Mesenchymal stem cell (in vitro differentiated cells and primary cell): Measurements from ENCODE around the gene COG4.

Experiments used
- DNase-seq: peaks from one replicate; pipeline ENCODE4 v3.0.0-alpha.2; 2013
- H2AFZ ChIP-seq: one replicate; pipeline ENCODE4 v1.6.1; 2013; ENCODE audit warnings: low read depth, mild to moderate bottlenecking, control low read depth, inconsistent platforms, low read length, moderate library complexity
- H2AK5ac ChIP-seq: 2 replicates; pipeline ENCODE4 v1.6.1; 2013; ENCODE audit warnings: low read length, moderate library complexity, mild to moderate bottlenecking, inconsistent platforms; ENCODE audit not compliant: severe bottlenecking
- H2BK120ac ChIP-seq: one replicate; pipeline ENCODE4 v1.6.1; 2013; ENCODE audit warnings: low read depth, mild to moderate bottlenecking, inconsistent platforms, low read length, moderate library complexity
- H2BK12ac ChIP-seq, 2 experiments: one replicate each; pipeline ENCODE4 v1.6.1; 2013; ENCODE audit warnings: inconsistent platforms in 2 of 2, low read length in 2 of 2, mild to moderate bottlenecking in 2 of 2, moderate library complexity in 2 of 2, control low read depth in 1 of 2
- H2BK15ac ChIP-seq: one replicate; pipeline ENCODE4 v1.6.1; 2013; ENCODE audit warnings: mild to moderate bottlenecking, low read depth, inconsistent platforms; ENCODE audit not compliant: poor library complexity, severe bottlenecking
- H2BK5ac ChIP-seq: 2 replicates; pipeline ENCODE4 v1.6.1; 2013; ENCODE audit warnings: low read depth, mild to moderate bottlenecking, low read length, control low read depth, inconsistent platforms; ENCODE audit not compliant: poor library complexity, severe bottlenecking
- H3K14ac ChIP-seq, 2 experiments: one replicate each; pipeline ENCODE4 v1.6.1; 2013; ENCODE audit warnings: inconsistent platforms in 2 of 2, low read length in 2 of 2, control low read depth in 1 of 2, mild to moderate bottlenecking in 1 of 2, moderate library complexity in 1 of 2
- H3K18ac ChIP-seq, 2 experiments: one replicate each; pipeline ENCODE4 v1.6.1; 2013; ENCODE audit warnings: inconsistent platforms in 2 of 2, low read length in 2 of 2, control low read depth in 1 of 2, low read depth in 1 of 2, mild to moderate bottlenecking in 1 of 2
- H3K23ac ChIP-seq, 2 experiments: one replicate each; pipeline ENCODE4 v1.6.1; 2013; ENCODE audit warnings: inconsistent platforms in 2 of 2, low read length in 2 of 2, mild to moderate bottlenecking in 2 of 2, moderate library complexity in 2 of 2, control low read depth in 1 of 2
- H3K27ac ChIP-seq: 2 replicates; pipeline ENCODE4 v1.5.1; 2013; ENCODE audit warnings: mild to moderate bottlenecking, moderate library complexity, low read length, control low read depth, inconsistent platforms; ENCODE audit not compliant: poor library complexity, severe bottlenecking
- H3K27me3 ChIP-seq, 2 experiments: 2 replicates each; pipeline versions ENCODE4 v1.6.1 to v1.7.0; 2013; ENCODE audit warnings: low read length in 2 of 2, mild to moderate bottlenecking in 2 of 2, moderate library complexity in 2 of 2, control low read depth in 1 of 2, inconsistent platforms in 1 of 2; ENCODE audit not compliant: control insufficient read depth in 1 of 2, insufficient read depth in 1 of 2
- H3K36me3 ChIP-seq, 2 experiments: 2 replicates each; pipeline versions ENCODE4 v1.6.1 to v1.7.0; 2013; ENCODE audit warnings: low read length in 2 of 2, control low read depth in 1 of 2, inconsistent platforms in 1 of 2, low read depth in 1 of 2, mild to moderate bottlenecking in 1 of 2; ENCODE audit not compliant: insufficient read depth in 2 of 2, control insufficient read depth in 1 of 2
- H3K4ac ChIP-seq, 2 experiments: one replicate each; pipeline ENCODE4 v1.6.1; 2013; ENCODE audit warnings: inconsistent platforms in 2 of 2, low read length in 2 of 2, mild to moderate bottlenecking in 2 of 2, moderate library complexity in 2 of 2, control low read depth in 1 of 2, low read depth in 1 of 2
- H3K4me1 ChIP-seq: 2 replicates; pipeline ENCODE4 v1.6.1; 2013; ENCODE audit warnings: low read depth, low read length, control low read depth; ENCODE audit not compliant: control insufficient read depth, insufficient read depth
- H3K4me2 ChIP-seq: 2 replicates; pipeline ENCODE4 v1.6.1; 2013; ENCODE audit warnings: low read length, mild to moderate bottlenecking, inconsistent platforms; ENCODE audit not compliant: poor library complexity, severe bottlenecking
- H3K4me3 ChIP-seq, 2 experiments: 2 replicates each; pipeline versions ENCODE4 v1.5.1 to v1.7.0; 2013; ENCODE audit warnings: low read length in 2 of 2, mild to moderate bottlenecking in 2 of 2, control low read depth in 1 of 2, low read depth in 1 of 2; ENCODE audit not compliant: insufficient read depth in 1 of 2
- H3K79me1 ChIP-seq: replicated peaks from 2 replicates; pipeline ENCODE4 v1.6.1; 2013; ENCODE audit warnings: mild to moderate bottlenecking, control low read depth, low read length, inconsistent platforms; ENCODE audit not compliant: poor library complexity, severe bottlenecking
- H3K9ac ChIP-seq: 2 replicates; pipeline ENCODE4 v1.7.0; 2013; ENCODE audit warnings: mild to moderate bottlenecking, low read length, moderate library complexity
- H3K9me3 ChIP-seq: 2 replicates; pipeline ENCODE4 v1.7.0; 2013; ENCODE audit warnings: mild to moderate bottlenecking, low read length; ENCODE audit not compliant: control insufficient read depth
- H4K8ac ChIP-seq: one replicate; pipeline ENCODE4 v1.6.1; 2013; ENCODE audit warnings: inconsistent platforms, mild to moderate bottlenecking, low read length, moderate library complexity
- H4K91ac ChIP-seq: one replicate; pipeline ENCODE4 v1.6.1; 2013; ENCODE audit warnings: mild to moderate bottlenecking, low read length, inconsistent platforms
- WGBS: methylation state at CpG from one replicate; pipeline ENCODE4 v1.1.7; 2013; ENCODE audit warnings: mixed read lengths; 5-methylcytosine and 5-hydroxymethylcytosine counted together

The COG4 gene

DNA sequence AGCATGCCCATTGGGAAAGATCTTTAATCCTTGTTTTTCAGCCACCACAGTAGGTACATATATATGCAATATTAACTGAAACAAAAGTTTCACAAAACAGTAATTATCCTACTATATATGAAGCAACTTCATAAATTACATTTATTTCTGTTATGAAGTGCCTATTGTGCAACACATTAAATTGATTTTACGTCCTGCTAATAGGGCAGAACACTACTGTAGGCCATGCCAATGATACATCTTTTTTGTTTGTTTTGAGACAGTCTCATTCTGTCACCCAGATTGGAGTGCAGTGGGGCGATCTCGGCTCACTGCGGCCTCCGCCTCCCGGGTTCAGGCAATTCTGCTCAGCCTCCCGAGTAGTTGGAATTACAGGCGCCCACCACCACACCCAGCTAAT is 29.3 kb upstream of the COG4 start:
- Histone ChIP-seq H4K8ac (no peak overlapping the region), H2BK120ac (no peak overlapping the region), H3K9me3 (no peaks in the 10 kb centered on the region), H2AFZ (no peak overlapping the region), H3K23ac (no peak overlapping the region), H3K36me3 (peaks cover 31 to 90% of the 10 kb centered on the region in 2 experiments), H3K79me1 (peaks cover 12% of the 10 kb centered on the region), H2AK5ac (no peak overlapping the region), H3K18ac (no peak overlapping the region), H3K14ac (no peak overlapping the region), H3K27ac (no peak overlapping the region), H3K4me1 (peaks cover 5% of the 10 kb centered on the region), H4K91ac (no peak overlapping the region), H2BK5ac (no peak overlapping the region), H2BK15ac (no peak overlapping the region), H3K9ac (no peak overlapping the region), H3K4me2 (no peak overlapping the region), H2BK12ac (no peak overlapping the region), H3K27me3 (no peaks in the 10 kb centered on the region), H3K4me3 (no peak overlapping the region), H3K4ac (no peak overlapping the region)
- 95% methylated on average over 5 of the region's 8 CpGs for WGBS
- peak; percentile 6 for DNase-seq

DNA sequence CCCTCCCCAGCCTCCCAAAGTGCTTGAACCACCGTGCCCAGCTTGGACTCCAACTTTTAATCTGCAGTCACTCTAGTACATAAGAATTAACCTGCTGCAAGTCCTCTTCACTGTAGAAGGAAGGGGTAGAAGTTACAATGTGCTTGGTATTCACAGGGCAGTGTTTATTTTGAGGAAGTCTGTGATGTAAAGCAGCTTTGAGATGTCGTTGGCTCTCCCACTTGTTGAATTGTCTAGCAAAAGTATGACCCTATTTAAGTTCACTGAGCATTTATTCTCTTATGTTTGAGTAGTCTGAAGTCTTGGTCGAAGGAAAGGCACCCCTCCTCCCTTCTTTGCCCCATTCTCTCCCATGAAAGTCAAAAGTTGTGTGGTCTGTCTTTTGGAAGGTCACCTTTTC is 28.4 kb upstream of the COG4 start:
- peaks cover 5% of the 10 kb centered on the region for H3K4me1 ChIP-seq
- no peak overlapping the region for H3K23ac ChIP-seq
- 80% methylated on average over 2 of the region's 3 CpGs for WGBS
- no peak overlapping the region for H2AK5ac ChIP-seq
- H3K4me2 ChIP-seq = no peak overlapping the region
- H3K14ac ChIP-seq = no peak overlapping the region
- H3K4me3 ChIP-seq = no peak overlapping the region
- H3K27me3 ChIP-seq = no peaks in the 10 kb centered on the region
- H2AFZ ChIP-seq = no peak overlapping the region
- peak overlapping the region in 1 of 2 experiments; percentile 63 for H3K18ac ChIP-seq
- H3K36me3 ChIP-seq = peaks cover 33 to 89% of the 10 kb centered on the region in 2 experiments
- H2BK12ac ChIP-seq = peak overlapping the region in 1 of 2 experiments; percentile 61
- H3K79me1 ChIP-seq = peaks cover 11% of the 10 kb centered on the region
- H3K4ac ChIP-seq = peak overlapping the region in 1 of 2 experiments; percentile 35
- H4K8ac ChIP-seq = no peak overlapping the region
- DNase-seq = peak; percentile 41
- H3K9ac ChIP-seq = no peak overlapping the region
- no peak overlapping the region for H4K91ac ChIP-seq
- no peaks in the 10 kb centered on the region for H3K9me3 ChIP-seq
- H3K27ac ChIP-seq = no peak overlapping the region
- H2BK15ac ChIP-seq = no peak overlapping the region
- no peak overlapping the region for H2BK120ac ChIP-seq
- no peak overlapping the region for H2BK5ac ChIP-seq

DNA sequence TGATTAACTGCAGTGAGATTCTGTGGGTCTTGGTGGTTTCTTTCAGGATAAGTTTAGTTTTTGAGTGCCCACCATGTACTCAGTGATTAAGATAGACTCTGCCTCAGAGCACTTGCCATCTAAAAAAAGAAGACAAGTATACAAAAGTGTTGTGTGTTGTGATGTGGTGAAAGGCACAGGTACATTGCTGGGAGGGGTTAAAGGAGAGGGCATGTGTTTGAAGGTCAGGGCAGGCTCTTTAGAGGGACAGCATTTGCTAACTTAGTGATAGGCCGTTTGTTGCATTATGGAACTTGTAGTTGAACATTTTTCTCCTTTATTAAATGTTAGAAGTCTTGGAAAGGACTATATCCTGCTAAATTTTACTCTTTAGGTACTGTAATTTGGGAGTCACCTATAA is 26.7 kb upstream of the COG4 start:
- no peak overlapping the region for H3K4me2 ChIP-seq
- WGBS = no CpG with 5 or more reads among the region's 1 CpG
- no peak overlapping the region for H4K8ac ChIP-seq
- peaks cover 35 to 88% of the 10 kb centered on the region in 2 experiments for H3K36me3 ChIP-seq
- H3K79me1 ChIP-seq = peaks cover 10% of the 10 kb centered on the region
- H3K4me3 ChIP-seq = no peak overlapping the region
- no peak overlapping the region for H2AK5ac ChIP-seq
- H3K9me3 ChIP-seq = no peaks in the 10 kb centered on the region
- H3K27me3 ChIP-seq = no peaks in the 10 kb centered on the region
- no peak for DNase-seq
- no peak overlapping the region for H2AFZ ChIP-seq
- H2BK120ac ChIP-seq = no peak overlapping the region
- H3K23ac ChIP-seq = no peak overlapping the region
- H2BK15ac ChIP-seq = no peak overlapping the region
- no peak overlapping the region for H4K91ac ChIP-seq
- peak overlapping the region in 1 of 2 experiments; percentile 24 for H3K18ac ChIP-seq
- H3K4ac ChIP-seq = no peak overlapping the region
- H3K14ac ChIP-seq = no peak overlapping the region
- H2BK5ac ChIP-seq = no peak overlapping the region
- no peak overlapping the region for H3K9ac ChIP-seq
- no peak overlapping the region for H3K27ac ChIP-seq
- no peak overlapping the region for H2BK12ac ChIP-seq
- peaks cover 4% of the 10 kb centered on the region for H3K4me1 ChIP-seq

DNA sequence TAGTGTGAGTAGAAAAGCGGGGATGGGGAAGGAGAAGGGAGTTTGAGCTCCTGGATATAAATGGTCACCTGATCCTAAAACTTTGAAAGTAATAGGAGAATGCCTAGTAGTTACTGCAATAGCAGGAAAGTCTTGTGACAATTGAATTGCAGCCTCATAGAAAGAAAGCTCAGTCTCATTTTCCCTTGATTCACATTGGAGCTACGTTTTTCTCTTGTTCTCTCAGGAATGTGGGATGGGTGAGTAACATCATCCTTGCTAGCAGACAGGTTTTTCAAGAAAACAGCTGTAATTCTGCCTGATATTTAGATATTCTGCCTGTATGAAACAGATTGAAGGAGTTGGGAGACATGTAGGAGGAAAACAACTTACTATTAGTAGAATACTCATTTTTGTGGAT is 25.6 kb upstream of the COG4 start:
- Histone ChIP-seq H4K91ac (no peak overlapping the region), H3K4me3 (no peak overlapping the region), H4K8ac (no peak overlapping the region), H3K23ac (no peak overlapping the region), H3K18ac (no peak overlapping the region), H3K79me1 (peaks cover 9% of the 10 kb centered on the region), H3K9me3 (no peaks in the 10 kb centered on the region), H3K9ac (peak overlapping the region; percentile 35), H3K4me2 (no peak overlapping the region), H3K14ac (no peak overlapping the region), H3K4me1 (peaks cover 4% of the 10 kb centered on the region), H2BK12ac (no peak overlapping the region), H2BK5ac (no peak overlapping the region), H2BK15ac (no peak overlapping the region), H2AK5ac (no peak overlapping the region), H2BK120ac (no peak overlapping the region), H2AFZ (no peak overlapping the region), H3K36me3 (peaks cover 35 to 88% of the 10 kb centered on the region in 2 experiments), H3K27ac (no peak overlapping the region), H3K27me3 (no peaks in the 10 kb centered on the region), H3K4ac (no peak overlapping the region)
- WGBS = 99% methylated on average over 2 of the region's 2 CpGs
- DNase-seq = no peak
